Measurements from ENCODE around the gene SOX14. TPM values are rescaled to one million over a fixed set of nuclear protein-coding genes. Genes with fewer than 3 reads are reported as not detected.

Gene SOX14
- total RNA-seq, 1 experiment from 2014 or later: not detected

GRCh38 chr3:137763594-137763938 is 549 bp upstream of the SOX14 start:
- no TSS peak for BruUV-seq (replicated peaks)
- Histone ChIP-seq H3K4me1 (replicated peaks; ENCODE audit: insufficient read depth) (no peaks in the 10 kb centered on the region), H3K36me3 (ENCODE audit: low read depth) (no peaks in the 10 kb centered on the region), H3K27ac (no peak overlapping the region), H3K27me3 (ENCODE audit: insufficient read depth, low read depth) (peaks cover 70% of the 10 kb centered on the region), H2AFZ (no peak overlapping the region), H3F3A (ENCODE audit: insufficient read depth, low read depth) (no peaks in the 10 kb centered on the region), H4K20me1 (ENCODE audit: insufficient read depth) (no peaks in the 10 kb centered on the region), H3K4me3 (no peak overlapping the region), H3K4me2 (no peak overlapping the region), H3K9me2 (ENCODE audit: insufficient read depth) (no peaks in the 10 kb centered on the region), H3K9me3 (ENCODE audit: insufficient read depth, low read depth) (no peaks in the 10 kb centered on the region), H3K79me2 (ENCODE audit: low read depth) (no peaks in the 10 kb centered on the region)
- ChIA-PET POLR2A (ENCODE audit: unreplicated experiment) (no interaction called here), CTCF (no interaction called here)
- DNase-seq: no peak
- intact Hi-C loops (cut with micrococcal nuclease; ENCODE audit: unreplicated experiment): no loop called here
- TF ChIP-seq EZH2 (IDR thresholded peaks at IDR 0.05; ENCODE audit: low read depth): no peak
- no peak for TF ChIP-seq CTCF (conservative IDR thresholded peaks at IDR 0.05)

GRCh38 chr3:137764563-137765309 is 621 bp downstream of the SOX14 start:
- Histone ChIP-seq H4K20me1 (ENCODE audit: insufficient read depth) (no peaks in the 10 kb centered on the region), H3K4me2 (no peak overlapping the region), H3K27ac (no peak overlapping the region), H3K36me3 (ENCODE audit: low read depth) (no peaks in the 10 kb centered on the region), H3K9me3 (ENCODE audit: insufficient read depth, low read depth) (no peaks in the 10 kb centered on the region), H3F3A (ENCODE audit: insufficient read depth, low read depth) (no peaks in the 10 kb centered on the region), H3K4me3 (no peak overlapping the region), H3K79me2 (ENCODE audit: low read depth) (no peaks in the 10 kb centered on the region), H3K27me3 (ENCODE audit: insufficient read depth, low read depth) (peaks cover 78% of the 10 kb centered on the region), H3K4me1 (replicated peaks; ENCODE audit: insufficient read depth) (no peaks in the 10 kb centered on the region), H3K9me2 (ENCODE audit: insufficient read depth) (no peaks in the 10 kb centered on the region), H2AFZ (no peak overlapping the region)
- intact Hi-C loops (cut with micrococcal nuclease; ENCODE audit: unreplicated experiment): no loop called here
- BruUV-seq (replicated peaks): no TSS peak
- DNase-seq: no peak
- TF ChIP-seq EZH2 (IDR thresholded peaks at IDR 0.05; ENCODE audit: low read depth) (no peak), CTCF (conservative IDR thresholded peaks at IDR 0.05) (no peak)
- CTCF ChIA-PET: no interaction called here
- POLR2A ChIA-PET (ENCODE audit: unreplicated experiment): no interaction called here

GRCh38 chr3:137765310-137766033 is 1.4 kb downstream of the SOX14 start:
- H3F3A ChIP-seq (ENCODE audit: insufficient read depth, low read depth): no peaks in the 10 kb centered on the region
- ChIA-PET CTCF (no interaction called here), POLR2A (ENCODE audit: unreplicated experiment) (no interaction called here)
- no peaks in the 10 kb centered on the region for H4K20me1 ChIP-seq (ENCODE audit: insufficient read depth)
- H3K79me2 ChIP-seq (ENCODE audit: low read depth): no peaks in the 10 kb centered on the region
- H3K27me3 ChIP-seq (ENCODE audit: insufficient read depth, low read depth): peaks cover 81% of the 10 kb centered on the region
- no peaks in the 10 kb centered on the region for H3K9me2 ChIP-seq (ENCODE audit: insufficient read depth)
- H3K36me3 ChIP-seq (ENCODE audit: low read depth): no peaks in the 10 kb centered on the region
- H2AFZ ChIP-seq: no peak overlapping the region
- TF ChIP-seq EZH2 (IDR thresholded peaks at IDR 0.05; ENCODE audit: low read depth): no peak
- no peak for TF ChIP-seq CTCF (conservative IDR thresholded peaks at IDR 0.05)
- H3K4me1 ChIP-seq (replicated peaks; ENCODE audit: insufficient read depth): no peaks in the 10 kb centered on the region
- intact Hi-C loops (cut with micrococcal nuclease; ENCODE audit: unreplicated experiment): no loop called here
- no peak for DNase-seq
- H3K9me3 ChIP-seq (ENCODE audit: insufficient read depth, low read depth): no peaks in the 10 kb centered on the region
- no peak overlapping the region for H3K4me3 ChIP-seq
- no peak overlapping the region for H3K4me2 ChIP-seq
- H3K27ac ChIP-seq: no peak overlapping the region
- BruUV-seq (replicated peaks): no TSS peak

All from PC-9 (cell line).